K562 (cell line): ENCODE measurements around the gene CHN2. TPM values are rescaled to one million over a fixed set of nuclear protein-coding genes. Genes with fewer than 3 reads are reported as not detected.

Experiments
- ATAC-seq: fragments of 200-7000 bp; cut with Tn5 transposase; 3 replicates; pipeline ENCODE4 v1.9.1; 2020; ENCODE audit warnings: moderate library complexity
- BruUV-seq: library from RNA; stranded (reverse); fragments of 400-500 nt; replicated peaks from 2 replicates; lab custom pipeline; 2021; lab: Mats Ljungman, UMichigan
- CTCF ChIA-PET: fragments of 300-600 bp; formaldehyde crosslinking; extraction: SDS; loops from one replicate; lab custom pipeline; 2021; ENCODE audit warnings: low intra/inter-chr PET ratio; lab: Yijun Ruan, JAX
- POLR2A ChIA-PET: fragments of 300-600, 350-650 bp; sonication (Branson Sonifier 250); formaldehyde crosslinking; extraction: SDS; loops from one replicate; lab custom pipeline; 2021; ENCODE audit warnings: antibody characterized with exemption, inconsistent platforms; lab: Yijun Ruan, JAX
- DNase-seq, 4 experiments: peaks; one replicate each; pipeline versions ENCODE4 v3.0.0 to v3.0.0-alpha.2; 2011 to 2018; ENCODE audit warnings: low spot score in 3 of 4, mixed read lengths in 3 of 4; ENCODE audit errors: extremely low read depth in 1 of 4
- FAIRE-seq: peaks from 2 replicates; lab custom pipeline; 2011; peaks lifted over from hg19 to GRCh38; lab: Jason Lieb, UNC
- H2AFZ ChIP-seq: 2 replicates; pipeline ENCODE4 v1.6.0; 2011; ENCODE audit warnings: low read depth, low read length, control low read depth, inconsistent platforms
- H3K27ac ChIP-seq: fragments of 200-600 bp; 3 replicates; pipeline ENCODE4 v1.8.0; 2011; ENCODE audit warnings: low read depth, mild to moderate bottlenecking, control low read depth, inconsistent platforms, low read length, moderate library complexity, mixed read lengths; ENCODE audit errors: extremely low read depth
- H3K27me3 ChIP-seq, 2 experiments: fragments of 300-600 bp in 1 of 2; 2 replicates in 1 of 2; 3 replicates in 1 of 2; pipeline versions ENCODE4 v1.6.0 to v1.8.0; 2011; ENCODE audit warnings: inconsistent platforms in 2 of 2, low read length in 2 of 2, mild to moderate bottlenecking in 1 of 2, mixed read lengths in 1 of 2, moderate library complexity in 1 of 2; ENCODE audit not compliant: control insufficient read depth in 2 of 2, insufficient read depth in 2 of 2
- H3K36me3 ChIP-seq: fragments of 300-600 bp; 3 replicates; pipeline ENCODE4 v1.8.0; 2011; ENCODE audit warnings: mild to moderate bottlenecking, low read length, inconsistent platforms; ENCODE audit not compliant: control insufficient read depth, insufficient read depth
- H3K4me1 ChIP-seq, 2 experiments: fragments of 200-600 bp in 1 of 2; replicated peaks in 1 of 2; 2 replicates in 1 of 2; 3 replicates in 1 of 2; pipeline versions ENCODE4 v1.5.1 to v1.8.0; 2011; ENCODE audit warnings: inconsistent platforms in 2 of 2, low read length in 2 of 2, mild to moderate bottlenecking in 1 of 2, mixed read lengths in 1 of 2, moderate library complexity in 1 of 2; ENCODE audit not compliant: control insufficient read depth in 2 of 2, insufficient read depth in 2 of 2
- H3K4me2 ChIP-seq: 2 replicates; pipeline ENCODE4 v1.6.1; 2011; ENCODE audit warnings: low read length, control low read depth, inconsistent platforms, mixed read lengths; ENCODE audit not compliant: insufficient read depth
- H3K4me3 ChIP-seq: fragments of 200-600 bp; sonication (generic), shearing (Covaris generic); 2 replicates; pipeline ENCODE4 v1.5.1; 2016; ENCODE audit warnings: control low read depth, inconsistent platforms
- H3K79me2 ChIP-seq: fragments of 200-600 bp; 3 replicates; pipeline ENCODE4 v1.8.0; 2011; ENCODE audit warnings: low read length, inconsistent platforms; ENCODE audit not compliant: control insufficient read depth, insufficient read depth
- H3K9ac ChIP-seq, 2 experiments: 2 replicates each; pipeline versions ENCODE4 v1.6.0 to v1.6.1; 2011; ENCODE audit warnings: low read depth in 2 of 2, low read length in 2 of 2, control low read depth in 1 of 2, inconsistent platforms in 1 of 2, mild to moderate bottlenecking in 1 of 2, mixed read lengths in 1 of 2; ENCODE audit not compliant: insufficient read depth in 1 of 2
- H3K9me1 ChIP-seq: one replicate; pipeline ENCODE4 v1.6.0; 2011; ENCODE audit warnings: inconsistent platforms, mild to moderate bottlenecking, low read length, moderate library complexity; ENCODE audit not compliant: control insufficient read depth, insufficient read depth
- H3K9me3 ChIP-seq: replicated peaks from 2 replicates; pipeline ENCODE4 v1.5.1; 2011; ENCODE audit warnings: low read depth, low read length, inconsistent platforms; ENCODE audit not compliant: control insufficient read depth, insufficient read depth
- H4K20me1 ChIP-seq: replicated peaks from 2 replicates; pipeline ENCODE4 v1.6.1; 2011; ENCODE audit warnings: low read length, inconsistent platforms, mixed read lengths; ENCODE audit not compliant: control insufficient read depth, insufficient read depth
- COPS2 ChIP-seq: fragments of 450-650 bp; conservative IDR thresholded peaks from 2 replicates; pipeline ENCODE4 v1.6.1; 2016; ENCODE audit warnings: mild to moderate bottlenecking, moderate library complexity
- CXXC5 ChIP-seq: fragments of 250-450 bp; sonication (Bioruptor Pico); IDR thresholded peaks from 2 replicates; pipeline ENCODE4 v1.8.0; 2022; ENCODE audit warnings: inconsistent platforms, mild to moderate bottlenecking, moderate library complexity
- E2F1 ChIP-seq: sonication (generic); formaldehyde crosslinking; IDR thresholded peaks from 2 replicates; pipeline ENCODE4 v1.8.1; 2023; ENCODE audit warnings: mild to moderate bottlenecking, missing genetic modification reagents, moderate library complexity
- ELF4 ChIP-seq: fragments of 450-650 bp; formaldehyde crosslinking; IDR thresholded peaks from 2 replicates; pipeline ENCODE4 v1.4.0; 2022; ENCODE audit warnings: missing genetic modification characterization
- EP400 ChIP-seq: fragments of 450-650 bp; IDR thresholded peaks from 2 replicates; pipeline ENCODE4 v1.6.1; 2017; ENCODE audit warnings: antibody characterized with exemption, mild to moderate bottlenecking, moderate library complexity
- GMEB1 ChIP-seq: fragments of 250-450 bp; sonication (Bioruptor Pico); IDR thresholded peaks from 2 replicates; pipeline ENCODE4 v1.4.0; 2020; ENCODE audit warnings: mild to moderate bottlenecking
- GTF2F1 ChIP-seq: IDR thresholded peaks from 2 replicates; pipeline ENCODE4 v1.6.1; 2011; ENCODE audit warnings: low read depth, low read length, improper control_type of control experiment
- HLTF ChIP-seq: fragments of 450-650 bp; IDR thresholded peaks from 2 replicates; pipeline ENCODE4 v1.6.1; 2016
- SRF ChIP-seq, 2 experiments: fragments of 250-450, 450-650 bp in 1 of 2; sonication (Bioruptor Pico) in 1 of 2; sonication (generic) in 1 of 2; formaldehyde crosslinking; IDR thresholded peaks; 2 replicates each; pipeline versions ENCODE4 v1.5.0 to v1.5.1; 2020 to 2022; ENCODE audit warnings: mild to moderate bottlenecking in 1 of 2, missing genetic modification reagents in 1 of 2
- TOE1 ChIP-seq, 2 experiments: fragments of 450-650 bp in 1 of 2; sonication (generic) in 1 of 2; formaldehyde crosslinking in 1 of 2; IDR thresholded peaks; 2 replicates each; pipeline versions ENCODE4 v1.7.1 to v1.8.0; 2016 to 2022; ENCODE audit warnings: borderline replicate concordance in 2 of 2, mild to moderate bottlenecking in 2 of 2, antibody characterized with exemption in 1 of 2, inconsistent platforms in 1 of 2, low read depth in 1 of 2, missing genetic modification reagents in 1 of 2, moderate library complexity in 1 of 2
- USF2 ChIP-seq: sonication (generic); formaldehyde crosslinking; IDR thresholded peaks from 2 replicates; pipeline ENCODE4 v1.5.0; 2020; ENCODE audit warnings: missing genetic modification reagents
- ZBTB34 ChIP-seq: fragments of 250-450 bp; sonication (Bioruptor Pico); IDR thresholded peaks from 2 replicates; pipeline ENCODE4 v1.8.0; 2021; ENCODE audit warnings: mild to moderate bottlenecking, moderate library complexity
- ZNF280B ChIP-seq: fragments of 250-450 bp; sonication (Bioruptor Pico); IDR thresholded peaks from 2 replicates; pipeline ENCODE4 v1.5.1; 2021; ENCODE audit warnings: mild to moderate bottlenecking
- ZZZ3 ChIP-seq: fragments of 450-650 bp; IDR thresholded peaks from 2 replicates; pipeline ENCODE4 v1.6.1; 2016; ENCODE audit warnings: antibody characterized with exemption, mild to moderate bottlenecking, moderate library complexity
- WGBS: fragments of 100-300 bp; shearing (Covaris generic); methylation state at CpG from one replicate; pipeline ENCODE4 v1.1.6; 2016; ENCODE audit warnings: low coverage, mixed read lengths; ENCODE audit not compliant: insufficient coverage; ENCODE audit errors: missing lambda C conversion rate; 5-methylcytosine and 5-hydroxymethylcytosine counted together
- in situ Hi-C: fragments of 300-500 bp; cut with MboI; formaldehyde crosslinking; loops from 4 replicates; pipeline ENCODE4 v1.15.0; 2018; ENCODE audit warnings: inconsistent platforms, mixed read lengths
- intact Hi-C: fragments of 100-400 bp; cut with micrococcal nuclease; formaldehyde crosslinking; loops from 2 replicates; pipeline ENCODE4 v1.14.2; 2022
- polyA plus RNA-seq, 8 experiments: library from polyadenylated mRNA; depleted of rRNA in 4 of 8; stranded (reverse) in 5 of 8; unstranded in 3 of 8; fragments of >200 nt; fragmentation: Nextera tagmentation in 2 of 8; fragmentation: Illumina TruSeq in 1 of 8; extraction: Ambion mirVana in 2 of 8; extraction: Trizol in 1 of 8; gene quantifications; 2 replicates each; pipeline versions ENCODE4 v1.2.1 to v1.2.3, GENCODE V29; 2011 to 2014; ENCODE audit warnings: inconsistent platforms in 1 of 8, missing spikeins in 1 of 8
- total RNA-seq, 7 experiments: library from RNA; depleted of rRNA in 6 of 7; stranded (reverse); fragments of >200 nt in 6 of 7; fragmentation: Illumina TruSeq in 2 of 7; extraction: Trizol in 2 of 7; gene quantifications; 2 replicates each; pipeline versions ENCODE4 v1.2.1 to v1.2.3, GENCODE V29; 2011 to 2021; ENCODE audit warnings: low replicate concordance in 1 of 7

Gene CHN2
- total and polyA plus RNA-seq, 9 of the 15 experiments (the other 6 are each of a cell fraction or from before 2014, with no cell fraction given), result 0.12 to 2.1 (median 0.31) TPM; not detected in 1

- Histone ChIP-seq H3K27me3 (no peaks in the 10 kb centered on the region; a peak in 1 of 5 replicates), H3K36me3 (no peaks in the 10 kb centered on the region), H3K4me3 (no peak overlapping the region), H4K20me1 (no peaks in the 10 kb centered on the region), H3K9me1 (no peaks in the 10 kb centered on the region), H3K4me2 (no peak overlapping the region), H3K27ac (no peak overlapping the region), H3K9me3 (no peaks in the 10 kb centered on the region), H3K79me2 (no peaks in the 10 kb centered on the region), H3K4me1 (no peaks in the 10 kb centered on the region), H3K9ac (no peak overlapping the region), H2AFZ (no peak overlapping the region)
- ATAC-seq, result no peak
- POLR2A ChIA-PET, result no interaction called here
- DNase-seq, result no peak
- no peak for FAIRE-seq
- no TSS peak for BruUV-seq
- intact Hi-C loops, result no loop called here
- in situ Hi-C loops, result no loop called here
- CTCF ChIA-PET, result no interaction called here
- WGBS, result 4% methylated on average over 3 of the region's 3 CpGs
- no peak for TF ChIP-seq ZNF280B (CRISPR knock-in tag)
- no peak for TF ChIP-seq ELF4
- no peak for TF ChIP-seq COPS2
- TF ChIP-seq SRF (CRISPR knock-in tag; IDR thresholded peaks at IDR 0.05), result no peak
- no peak for TF ChIP-seq E2F1 (CRISPR knock-in tag)
- no peak for TF ChIP-seq EP400
- no peak for TF ChIP-seq HLTF
- no peak for TF ChIP-seq GMEB1 (CRISPR knock-in tag)
- no peak for TF ChIP-seq GTF2F1
- peak; percentile 36; the same call in 1 of the 2 replicates for TF ChIP-seq USF2 (CRISPR knock-in tag)
- TF ChIP-seq TOE1 (IDR thresholded peaks at IDR 0.05; ENCODE audit: borderline replicate concordance), result no peak
- no peak for TF ChIP-seq TOE1 (CRISPR knock-in tag; IDR thresholded peaks at IDR 0.05; ENCODE audit: borderline replicate concordance, low read depth)
- no peak for TF ChIP-seq CXXC5 (CRISPR knock-in tag)
- no peak for TF ChIP-seq ZBTB34 (CRISPR knock-in tag)
- TF ChIP-seq ZZZ3, result no peak
Observed at GRCh38 chr7:29209745-29210144, 15.2 kb downstream of the CHN2 start.
